Neutrophil (primary cell): ENCODE data around the gene ELOVL1.

Experiments used
- H3K27ac ChIP-seq: fragments of 200-600 bp; sonication (generic); 2 replicates; pipeline ENCODE4 v1.5.1; 2016; ENCODE audit warnings: mild to moderate bottlenecking, moderate library complexity
- H3K27me3 ChIP-seq: fragments of 200-600 bp; sonication (generic); 2 replicates; pipeline ENCODE4 v1.6.0; 2016; ENCODE audit warnings: mild to moderate bottlenecking
- H3K36me3 ChIP-seq: fragments of 200-600 bp; sonication (generic); 2 replicates; pipeline ENCODE4 v1.5.1; 2017
- H3K4me1 ChIP-seq, 2 experiments: fragments of 200-600 bp in 1 of 2; sonication (generic) in 1 of 2; 1 replicate in 1 of 2; 2 replicates in 1 of 2; pipeline versions ENCODE4 v1.5.1 to v1.6.1; 2013 to 2016; ENCODE audit warnings: low read depth in 1 of 2, low read length in 1 of 2, mild to moderate bottlenecking in 1 of 2, moderate library complexity in 1 of 2; ENCODE audit not compliant: control insufficient read depth in 1 of 2, insufficient read depth in 1 of 2
- H3K4me3 ChIP-seq, 2 experiments: fragments of 200-600 bp in 1 of 2; sonication (generic) in 1 of 2; 1 replicate in 1 of 2; 2 replicates in 1 of 2; pipeline ENCODE4 v1.5.1; 2013 to 2016; ENCODE audit warnings: low read depth in 1 of 2, low read length in 1 of 2, mild to moderate bottlenecking in 1 of 2, moderate library complexity in 1 of 2
- H3K9me3 ChIP-seq: fragments of 200-600 bp; sonication (generic); 2 replicates; pipeline ENCODE4 v1.5.1; 2016
- CTCF ChIP-seq: fragments of 200-600 bp; sonication (generic); IDR thresholded peaks from 2 replicates; pipeline ENCODE4 v1.5.1; 2016; ENCODE audit warnings: antibody characterized with exemption

Gene ELOVL1

GRCh38 chr1:43386676-43387075 lies 18.9 kb upstream of the ELOVL1 start:
- peak overlapping the region; percentile 88 for H3K27ac ChIP-seq
- H3K36me3 ChIP-seq = peaks cover 59% of the 10 kb centered on the region
- peaks cover 48 to 50% of the 10 kb centered on the region in 2 experiments for H3K4me1 ChIP-seq
- H3K9me3 ChIP-seq = no peaks in the 10 kb centered on the region
- no peak for TF ChIP-seq CTCF
- no peaks in the 10 kb centered on the region for H3K27me3 ChIP-seq
- H3K4me3 ChIP-seq = no peak overlapping the region

- TF ChIP-seq CTCF = no peak
- no peak overlapping the region for H3K4me3 ChIP-seq
- H3K4me1 ChIP-seq = peaks cover 31 to 33% of the 10 kb centered on the region in 2 experiments
- H3K27me3 ChIP-seq = no peaks in the 10 kb centered on the region
- no peak overlapping the region for H3K27ac ChIP-seq
- H3K9me3 ChIP-seq = no peaks in the 10 kb centered on the region
- H3K36me3 ChIP-seq = peaks cover 72% of the 10 kb centered on the region
Measured at GRCh38 chr1:43383449-43383848, 15.6 kb upstream of the ELOVL1 start.

GRCh38 chr1:43382027-43382779 lies 14.4 kb upstream of the ELOVL1 start:
- H3K36me3 ChIP-seq = peaks cover 73% of the 10 kb centered on the region
- H3K4me1 ChIP-seq = peaks cover 18 to 20% of the 10 kb centered on the region in 2 experiments
- no peak overlapping the region for H3K4me3 ChIP-seq
- H3K27ac ChIP-seq = peak overlapping the region; percentile 64
- H3K9me3 ChIP-seq = no peaks in the 10 kb centered on the region
- no peak for TF ChIP-seq CTCF
- H3K27me3 ChIP-seq = no peaks in the 10 kb centered on the region

GRCh38 chr1:43381612-43382011 lies 13.8 kb upstream of the ELOVL1 start:
- H3K27ac ChIP-seq = peak overlapping the region; percentile 64
- H3K4me3 ChIP-seq = no peak overlapping the region

GRCh38 chr1:43379476-43379875 lies 11.7 kb upstream of the ELOVL1 start:
- H3K4me3 ChIP-seq = no peak overlapping the region
- no peaks in the 10 kb centered on the region for H3K9me3 ChIP-seq
- TF ChIP-seq CTCF = no peak
- H3K36me3 ChIP-seq = peaks cover 45% of the 10 kb centered on the region
- peaks cover 11 to 13% of the 10 kb centered on the region in 2 experiments for H3K4me1 ChIP-seq
- H3K27me3 ChIP-seq = no peaks in the 10 kb centered on the region
- H3K27ac ChIP-seq = no peak overlapping the region

More at GRCh38 chr1:43381612-43382011, 13.8 kb upstream of the ELOVL1 start:
- Histone ChIP-seq H3K4me1 (peaks cover 13 to 14% of the 10 kb centered on the region in 2 experiments), H3K36me3 (peaks cover 67% of the 10 kb centered on the region), H3K9me3 (no peaks in the 10 kb centered on the region), H3K27me3 (no peaks in the 10 kb centered on the region)
- no peak for TF ChIP-seq CTCF
